Uterus (tissue), 2 donors: ENCODE data around the gene PRODH2.

ENCODE experiments used
- CTCF ChIP-seq, 4 experiments: fragments of 200-600 bp in 2 of 4; fragments of 450-650 bp in 2 of 4; sonication (generic) in 2 of 4; IDR thresholded peaks; one replicate each; pipeline ENCODE4 v1.5.1; 2016 to 2019; ENCODE audit warnings: antibody characterized with exemption in 4 of 4, mild to moderate bottlenecking in 2 of 4, moderate library complexity in 1 of 4
- POLR2A ChIP-seq, 2 donors: fragments of 450-650 bp; IDR thresholded peaks; one replicate each; pipeline ENCODE4 v1.6.1; 2016; ENCODE audit warnings: antibody characterized with exemption in 2 of 2, mild to moderate bottlenecking in 1 of 2, moderate library complexity in 1 of 2

GRCh38 chr19:35789195-35789977, 23.3 kb downstream of the PRODH2 start:
- TF ChIP-seq CTCF (IDR thresholded peaks at IDR 0.05), result no peak
- TF ChIP-seq POLR2A (IDR thresholded peaks at IDR 0.05), result no peak
